ENCODE results near the gene RAB11FIP4.

GRCh38 chr17:31413081-31413799 lies 21.8 kb downstream of the RAB11FIP4 start:
- no peak for TF ChIP-seq POLR2AphosphoS5 (IDR thresholded peaks at IDR 0.05; ENCODE audit: borderline replicate concordance, low read depth, low read length)
- TF ChIP-seq EZH2 (IDR thresholded peaks at IDR 0.05): no peak
- TF ChIP-seq FOXP2 (optimal IDR thresholded peaks at IDR 0.05; ENCODE audit: control extremely low read depth, extremely low read length, insufficient read depth): no peak

All from SK-N-MC (cell line).